H1 (cell line): ENCODE data around the gene IFITM2. TPM values are rescaled to one million over a fixed set of nuclear protein-coding genes. Genes with fewer than 3 reads are reported as not detected.
A peak's percentile ranks its signal among the peaks of the same experiment; 100 is the strongest.

Experiments used
- CTCF ChIA-PET: fragments of 300-600 bp; sonication (Branson Sonifier 250); formaldehyde crosslinking; loops from one replicate; lab custom pipeline; 2021; ENCODE audit not compliant: partially characterized antibody; lab: Charles Lee
- POLR2A ChIA-PET: fragments of 300-600 bp; sonication (Branson Sonifier 250); formaldehyde crosslinking; loops from one replicate; lab custom pipeline; 2021; ENCODE audit warnings: inconsistent platforms; ENCODE audit not compliant: partially characterized antibody; lab: Charles Lee
- DNase-seq, 2 experiments: peaks; one replicate each; pipeline versions ENCODE4 v3.0.0 to v3.0.0-alpha.2; 2010 to 2022; ENCODE audit warnings: low spot score in 2 of 2, low read depth in 1 of 2, mixed read lengths in 1 of 2
- FAIRE-seq: peaks from 2 replicates; lab custom pipeline; 2011; peaks lifted over from hg19 to GRCh38; lab: Jason Lieb, UNC
- H2AFZ ChIP-seq: 2 replicates; pipeline ENCODE4 v1.8.1; 2012; ENCODE audit warnings: low read length, inconsistent platforms
- H2AK5ac ChIP-seq: 2 replicates; pipeline ENCODE4 v1.6.1; 2013; ENCODE audit warnings: low read depth, low read length
- H2BK120ac ChIP-seq: replicated peaks from 2 replicates; pipeline ENCODE3; 2013; ENCODE audit warnings: low read depth, low read length, inconsistent platforms
- H2BK12ac ChIP-seq: 2 replicates; pipeline ENCODE4 v1.6.1; 2013; ENCODE audit warnings: low read depth, low read length
- H2BK15ac ChIP-seq: 2 replicates; pipeline ENCODE4 v1.6.1; 2013; ENCODE audit warnings: low read length
- H2BK20ac ChIP-seq: 2 replicates; pipeline ENCODE4 v1.6.1; 2013; ENCODE audit warnings: low read length
- H2BK5ac ChIP-seq: 2 replicates; pipeline ENCODE4 v1.6.1; 2013; ENCODE audit warnings: low read depth, low read length
- H3K14ac ChIP-seq: 2 replicates; pipeline ENCODE4 v1.6.1; 2013; ENCODE audit warnings: inconsistent platforms; ENCODE audit not compliant: insufficient read length
- H3K18ac ChIP-seq: 2 replicates; pipeline ENCODE4 v1.6.1; 2013; ENCODE audit warnings: low read length; ENCODE audit errors: extremely low read depth
- H3K23ac ChIP-seq: 2 replicates; pipeline ENCODE4 v1.6.1; 2013; ENCODE audit warnings: inconsistent platforms; ENCODE audit not compliant: insufficient read length
- H3K23me2 ChIP-seq: 2 replicates; pipeline ENCODE4 v1.6.1; 2013; ENCODE audit warnings: low read depth, low read length
- H3K27ac ChIP-seq: 2 replicates; pipeline ENCODE4 v1.6.1; 2011; ENCODE audit warnings: low read depth, low read length, inconsistent platforms
- H3K27me3 ChIP-seq, 4 experiments: replicated peaks in 1 of 4; 1 replicate in 1 of 4; 2 replicates in 3 of 4; pipeline versions ENCODE4 v1.6.1 to v1.8.1; 2011 to 2013; ENCODE audit warnings: low read length in 3 of 4, mild to moderate bottlenecking in 3 of 4, inconsistent platforms in 2 of 4, mixed read lengths in 2 of 4, moderate library complexity in 1 of 4; ENCODE audit not compliant: control insufficient read depth in 3 of 4, insufficient read depth in 3 of 4; ENCODE audit errors: extremely low read depth in 1 of 4
- H3K36me3 ChIP-seq, 4 experiments: 2 replicates each; pipeline versions ENCODE4 v1.6.1 to v1.8.1; 2011 to 2013; ENCODE audit warnings: mild to moderate bottlenecking in 4 of 4, low read length in 3 of 4, moderate library complexity in 2 of 4, control low read depth in 1 of 4, inconsistent platforms in 1 of 4; ENCODE audit not compliant: insufficient read depth in 4 of 4, control insufficient read depth in 2 of 4
- H3K4ac ChIP-seq: replicated peaks from 2 replicates; pipeline ENCODE3; 2013; ENCODE audit warnings: low read length, low read depth, mixed read lengths, inconsistent platforms; ENCODE audit not compliant: insufficient read length
- H3K4me1 ChIP-seq, 4 experiments: replicated peaks in 1 of 4; 1 replicate in 1 of 4; 2 replicates in 3 of 4; pipeline versions ENCODE4 v1.6.1 to v1.8.1; 2011 to 2013; ENCODE audit warnings: low read length in 3 of 4, inconsistent platforms in 2 of 4, mixed read lengths in 1 of 4; ENCODE audit not compliant: insufficient read depth in 4 of 4, control insufficient read depth in 3 of 4
- H3K4me2 ChIP-seq, 2 experiments: 2 replicates each; pipeline versions ENCODE4 v1.6.1 to v1.8.1; 2011 to 2013; ENCODE audit warnings: low read depth in 2 of 2, low read length in 2 of 2, control low read depth in 1 of 2, inconsistent platforms in 1 of 2, mild to moderate bottlenecking in 1 of 2; ENCODE audit not compliant: insufficient read depth in 1 of 2
- H3K4me3 ChIP-seq, 4 experiments: fragments of 200-600, 300-600 bp in 1 of 4; sonication (generic), shearing (Covaris generic), sonication (Bioruptor Twin) in 1 of 4; 2 replicates each; pipeline versions ENCODE4 v1.5.1 to v1.8.1; 2011 to 2016; ENCODE audit warnings: low read length in 4 of 4, low read depth in 3 of 4, control low read depth in 2 of 4, inconsistent platforms in 2 of 4, mild to moderate bottlenecking in 2 of 4, mixed read lengths in 1 of 4, moderate library complexity in 1 of 4; ENCODE audit not compliant: insufficient read depth in 2 of 4; ENCODE audit errors: extremely low read depth in 1 of 4
- H3K56ac ChIP-seq: replicated peaks from 2 replicates; pipeline ENCODE3; 2013; ENCODE audit warnings: low read depth, mild to moderate bottlenecking, mixed read lengths, low read length, inconsistent platforms; ENCODE audit not compliant: insufficient read length
- H3K79me1 ChIP-seq: 2 replicates; pipeline ENCODE4 v1.6.1; 2013; ENCODE audit warnings: low read depth, low read length, control low read depth
- H3K79me2 ChIP-seq, 2 experiments: 2 replicates each; pipeline versions ENCODE4 v1.6.1 to v1.8.1; 2012 to 2013; ENCODE audit warnings: low read length in 2 of 2, mild to moderate bottlenecking in 2 of 2, inconsistent platforms in 1 of 2; ENCODE audit not compliant: insufficient read depth in 2 of 2, control insufficient read depth in 1 of 2
- H3K9ac ChIP-seq, 4 experiments: replicated peaks in 1 of 4; 1 replicate in 1 of 4; 2 replicates in 3 of 4; pipeline versions ENCODE4 v1.6.1 to v1.8.1; 2011 to 2013; ENCODE audit warnings: low read depth in 3 of 4, low read length in 3 of 4, control low read depth in 2 of 4, mild to moderate bottlenecking in 2 of 4, moderate library complexity in 2 of 4, inconsistent platforms in 1 of 4; ENCODE audit errors: extremely low read depth in 1 of 4
- H3K9me3 ChIP-seq, 2 experiments: 2 replicates each; pipeline versions ENCODE4 v1.6.1 to v1.8.1; 2012 to 2013; ENCODE audit warnings: mild to moderate bottlenecking in 2 of 2, moderate library complexity in 2 of 2, control low read depth in 1 of 2, inconsistent platforms in 1 of 2, low read depth in 1 of 2, low read length in 1 of 2, mixed read lengths in 1 of 2; ENCODE audit not compliant: insufficient read depth in 2 of 2
- H4K20me1 ChIP-seq, 2 experiments: replicated peaks in 1 of 2; 2 replicates each; pipeline versions ENCODE3 to v1.8.1; 2011 to 2013; ENCODE audit warnings: inconsistent platforms in 2 of 2, low read length in 2 of 2, mild to moderate bottlenecking in 1 of 2; ENCODE audit not compliant: insufficient read depth in 2 of 2, control insufficient read depth in 1 of 2
- H4K5ac ChIP-seq: 2 replicates; pipeline ENCODE4 v1.6.1; 2013; ENCODE audit warnings: low read length, low read depth, mixed read lengths, inconsistent platforms; ENCODE audit not compliant: insufficient read length
- H4K8ac ChIP-seq: 2 replicates; pipeline ENCODE4 v1.8.0; 2013; ENCODE audit warnings: mild to moderate bottlenecking, moderate library complexity, low read length, inconsistent platforms; ENCODE audit not compliant: insufficient read depth; ENCODE audit errors: extremely low read depth
- H4K91ac ChIP-seq: replicated peaks from 2 replicates; pipeline ENCODE3; 2013; ENCODE audit warnings: low read length, mixed read lengths, inconsistent platforms; ENCODE audit not compliant: insufficient read length
- EZH2 ChIP-seq: fragments of 200-600 bp; sonication (generic); IDR thresholded peaks from 2 replicates; pipeline ENCODE4 v1.7.1; 2012; ENCODE audit warnings: low read depth, mild to moderate bottlenecking, moderate library complexity, low read length, inconsistent platforms; ENCODE audit not compliant: severe bottlenecking
- GTF2F1 ChIP-seq: IDR thresholded peaks from 2 replicates; pipeline ENCODE4 v1.6.1; 2012; ENCODE audit warnings: low read depth, low read length, improper control_type of control experiment, borderline replicate concordance
- KDM1A ChIP-seq: fragments of 200-600, 300-600 bp; sonication (generic); IDR thresholded peaks from 2 replicates; pipeline ENCODE4 v1.7.1; 2016; ENCODE audit warnings: mild to moderate bottlenecking, low read length, borderline replicate concordance
- WGBS, 2 experiments: shearing (Covaris generic) in 1 of 2; methylation state at CpG; one replicate each; pipeline versions ENCODE4 v1.1.6 to v1.1.7; 2013 to 2015; ENCODE audit warnings: low lambda C conversion rate in 2 of 2, mixed read lengths in 2 of 2, inconsistent platforms in 1 of 2, low coverage in 1 of 2, missing lambda C conversion rate in 1 of 2; ENCODE audit not compliant: insufficient replicate concordance in 2 of 2, insufficient coverage in 1 of 2, insufficient read length in 1 of 2; ENCODE audit errors: extremely low coverage in 1 of 2, missing lambda C conversion rate in 1 of 2; 5-methylcytosine and 5-hydroxymethylcytosine counted together
- polyA plus RNA-seq, 7 experiments: library from polyadenylated mRNA; depleted of rRNA in 3 of 7; stranded (reverse) in 5 of 7; unstranded in 2 of 7; fragments of >200 nt in 5 of 7; fragments of 200-250 nt in 2 of 7; gene quantifications; 1 replicate in 5 of 7; 2 replicates in 1 of 7; 4 replicates in 1 of 7; pipeline versions ENCODE4 v1.2.1 to v1.2.3, GENCODE V29; 2011 to 2013; ENCODE audit warnings: missing spikeins in 2 of 7, mixed read lengths in 2 of 7
- total RNA-seq: library from RNA; stranded (reverse); fragmentation: NEBNext Ultra II Directional; extraction: Animal tissue kit (Norgen Biotek cat#: 25700); gene quantifications from 2 replicates; pipeline ENCODE4 v1.2.1, GENCODE V29; 2021

The IFITM2 gene
- total and polyA plus RNA-seq, 2 of the 8 experiments (the other 6 are each of a cell fraction or from before 2014, with no cell fraction given): 399 to 764 TPM

- peaks cover 10 to 11% of the 10 kb centered on the region in 2 experiments; a peak in 3 of 4 replicates for H3K9me3 ChIP-seq
- no peak for DNase-seq
Observed at GRCh38 chr11:332651-333480, 25.2 kb downstream of the IFITM2 start.

More at GRCh38 chr11:332651-333480, 25.2 kb downstream of the IFITM2 start:
- Histone ChIP-seq H3K56ac (peak overlapping the region; percentile 1), H3K4ac (peak overlapping the region; percentile 97), H3K27ac (no peak overlapping the region; the same call in 1 of the 2 replicates), H4K8ac (no peak overlapping the region), H4K91ac (peak overlapping the region; percentile 97), H2AFZ (no peak overlapping the region), H3K23ac (no peak overlapping the region), H3K9ac (no peak overlapping the region), H3K4me3 (no peak overlapping the region; a peak in 1 of 8 replicates), H2AK5ac (peak overlapping the region; percentile 96), H4K20me1 (no peaks in the 10 kb centered on the region), H3K36me3 (no peaks in the 10 kb centered on the region), H2BK5ac (peak overlapping the region; percentile 93; the same call in 1 of the 2 replicates), H3K4me1 (peaks cover 7 to 25% (median 18%) of the 10 kb centered on the region in 4 experiments), H4K5ac (peak overlapping the region; percentile 23), H3K79me2 (no peaks in the 10 kb centered on the region), H2BK15ac (peak overlapping the region; percentile 88), H2BK120ac (peak overlapping the region; percentile 89), H3K27me3 (no peaks in the 10 kb centered on the region), H2BK12ac (peak overlapping the region; percentile 96)
- TF ChIP-seq GTF2F1: no peak
- no peak for TF ChIP-seq EZH2
- TF ChIP-seq KDM1A: peak; percentile 65; the same call in 1 of the 2 replicates
- TF ChIP-seq, all 59 proteins: peak for 1
- no peak overlapping the region for H3K14ac ChIP-seq
- no peaks in the 10 kb centered on the region for H3K79me1 ChIP-seq
- POLR2A ChIA-PET: interaction anchor here (1.1 to 2.5 kb wide), 3 partner anchors 12 to 22 kb away, joined by 3 to 17 read pairs (median 15); no protein-coding TSS in a partner anchor
- H3K18ac ChIP-seq: peak overlapping the region; percentile 7; the same call in 1 of the 2 replicates
- no peak overlapping the region; a peak in 1 of 4 replicates for H3K4me2 ChIP-seq
- CTCF ChIA-PET: interaction anchor here (0.5 to 3.9 kb wide), 6 partner anchors 17 to 130 kb away, joined by 3 to 11 read pairs (median 4); no protein-coding TSS in a partner anchor
- no peaks in the 10 kb centered on the region for H3K23me2 ChIP-seq
- 94% methylated on average over 23 of the region's 23 CpGs; no CpG with 5 or more reads in 1 of the 2 experiments for WGBS, 2 experiments
- no peak for FAIRE-seq
- peak overlapping the region; percentile 100 for H2BK20ac ChIP-seq
